ENCODE results near the gene C12orf75.
"Not testable (repeated sequence)": the region's sequence is repeated elsewhere in the genome, so short reads cannot be mapped to it uniquely, and the experiment has no call there.

C12orf75 gene

GRCh38 chr12:105330283-105330930 lies at the start of gene C12orf75:
Gene C12orf75, plus strand, starts transcription at chr12:105330691. Its CDS starts 201 bp downstream, at chr12:105330892.
- DNase-seq = peak; percentile 58

- no peak for DNase-seq
Measured at GRCh38 chr12:105280966-105281693, 49.4 kb upstream of the C12orf75 start.

- no peak for DNase-seq
Measured at GRCh38 chr12:105281694-105282049, 48.8 kb upstream of the C12orf75 start.

GRCh38 chr12:105285378-105285777 lies 45.1 kb upstream of the C12orf75 start:
- DNase-seq = no peak

GRCh38 chr12:105287408-105287807 lies 43.1 kb upstream of the C12orf75 start:
- no peak for DNase-seq

GRCh38 chr12:105288311-105288996 lies 42.0 kb upstream of the C12orf75 start:
- no peak for DNase-seq

- no peak for DNase-seq
Measured at GRCh38 chr12:105289114-105289904, 41.2 kb upstream of the C12orf75 start.

GRCh38 chr12:105291531-105291930 lies 39.0 kb upstream of the C12orf75 start:
- DNase-seq = no peak

- DNase-seq = no peak
Measured at GRCh38 chr12:105292705-105293104, 37.8 kb upstream of the C12orf75 start.

- DNase-seq = no peak
Measured at GRCh38 chr12:105293187-105293586, 37.3 kb upstream of the C12orf75 start.

- no peak for DNase-seq
Measured at GRCh38 chr12:105294161-105294560, 36.3 kb upstream of the C12orf75 start.

- no peak for DNase-seq
Measured at GRCh38 chr12:105294886-105295479, 35.5 kb upstream of the C12orf75 start.

GRCh38 chr12:105296116-105297089 lies 34.1 kb upstream of the C12orf75 start:
- DNase-seq = no peak

- no peak for DNase-seq
Measured at GRCh38 chr12:105300883-105301282, 29.6 kb upstream of the C12orf75 start.

- DNase-seq = no peak
Measured at GRCh38 chr12:105301696-105302095, 28.8 kb upstream of the C12orf75 start.

GRCh38 chr12:105302986-105303385 lies 27.5 kb upstream of the C12orf75 start:
- not testable (repeated sequence) for DNase-seq

GRCh38 chr12:105304626-105305025 lies 25.9 kb upstream of the C12orf75 start:
- DNase-seq = not testable (repeated sequence)

- DNase-seq = not testable (repeated sequence)
Measured at GRCh38 chr12:105307601-105308314, 22.7 kb upstream of the C12orf75 start.

- not testable (repeated sequence) for DNase-seq
Measured at GRCh38 chr12:105308839-105309238, 21.7 kb upstream of the C12orf75 start.

- DNase-seq = not testable (repeated sequence)
Measured at GRCh38 chr12:105309384-105309783, 21.1 kb upstream of the C12orf75 start.
